ENCODE measurements around the gene SRRM4.
A peak's percentile ranks its signal among the peaks of the same experiment; 100 is the strongest.

SRRM4 gene

DNA sequence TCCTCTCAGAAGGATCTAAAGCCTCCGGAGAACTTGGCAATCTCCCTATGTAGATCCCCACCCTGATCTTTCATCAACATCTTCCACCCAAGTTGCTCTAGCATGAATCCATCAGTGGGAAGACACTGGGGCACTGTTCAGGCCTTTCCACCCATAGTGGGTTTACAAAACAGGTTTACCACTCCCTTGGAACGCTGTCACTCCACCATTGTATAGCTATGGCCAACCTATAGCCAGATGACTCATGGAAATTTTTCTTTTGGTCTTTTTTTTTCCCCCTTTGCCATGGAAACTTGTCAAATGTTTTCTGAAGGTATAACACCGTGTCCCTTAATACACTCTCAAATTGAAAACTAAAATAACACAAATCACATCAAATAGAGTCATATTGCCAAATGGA lies 186.6 kb downstream of the SRRM4 start:
- DNase-seq (ENCODE audit: low spot score): no peak

- DNase-seq (ENCODE audit: low spot score): no peak
Observed at GRCh38 chr12:119168721-119169120, 187.4 kb downstream of the SRRM4 start.

DNA sequence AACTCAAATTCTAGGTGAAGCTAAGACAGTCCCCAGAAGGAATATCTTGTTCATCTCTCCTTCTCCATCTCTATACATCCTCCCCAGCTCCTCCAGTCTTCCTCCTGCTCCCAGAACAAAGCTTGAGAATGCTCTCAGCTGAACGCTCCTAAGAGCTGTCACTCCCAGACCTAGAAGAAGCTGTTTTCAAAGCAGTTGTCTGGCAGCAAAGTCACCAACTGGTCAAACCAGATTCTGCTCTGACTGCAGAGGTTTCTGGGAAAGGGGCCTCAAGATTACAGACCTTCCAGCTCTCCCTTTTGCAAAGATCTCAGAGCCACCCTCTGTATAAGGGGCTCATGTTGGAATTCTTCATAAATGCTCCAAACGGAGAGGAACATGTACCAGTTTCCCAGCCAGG lies 187.8 kb downstream of the SRRM4 start:
- DNase-seq (ENCODE audit: low spot score): no peak

GRCh38 chr12:119171291-119171690 lies 189.9 kb downstream of the SRRM4 start:
- DNase-seq (ENCODE audit: low spot score): no peak

DNA sequence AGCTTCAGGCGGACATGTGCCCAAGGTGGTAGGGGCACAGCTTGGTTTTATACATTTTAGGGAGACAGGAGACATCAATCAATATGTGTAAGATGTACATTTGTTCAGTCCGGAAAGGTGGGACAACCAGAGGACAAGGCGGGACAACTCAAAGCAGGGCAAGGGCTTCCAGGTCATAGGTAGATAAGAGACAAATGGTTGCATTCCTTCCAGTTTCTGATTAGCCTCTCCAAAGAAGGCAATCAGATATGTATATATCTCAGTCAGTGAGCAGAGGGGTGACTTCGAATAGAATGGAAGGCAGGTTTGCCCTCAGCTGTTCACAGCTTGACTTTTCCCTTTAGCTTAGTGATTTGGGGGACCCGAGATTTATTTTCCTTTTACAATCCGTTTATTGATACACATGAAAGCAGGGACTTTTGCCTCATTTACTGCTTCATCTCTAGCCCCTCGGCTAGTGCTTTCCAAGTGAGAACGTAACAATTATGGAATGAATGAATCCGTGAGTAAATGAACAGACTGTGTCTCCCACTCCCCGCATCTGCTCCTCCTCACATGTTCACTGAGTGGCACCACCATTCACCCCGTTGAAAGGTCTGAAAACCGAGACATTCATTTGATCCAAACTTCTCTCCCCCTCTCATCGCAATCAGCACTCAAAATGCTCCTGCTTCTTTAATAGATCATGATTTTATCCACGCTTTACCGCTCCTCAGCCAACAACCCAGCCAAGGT lies 190.5 kb downstream of the SRRM4 start:
- no peak for DNase-seq (ENCODE audit: low spot score)

DNA sequence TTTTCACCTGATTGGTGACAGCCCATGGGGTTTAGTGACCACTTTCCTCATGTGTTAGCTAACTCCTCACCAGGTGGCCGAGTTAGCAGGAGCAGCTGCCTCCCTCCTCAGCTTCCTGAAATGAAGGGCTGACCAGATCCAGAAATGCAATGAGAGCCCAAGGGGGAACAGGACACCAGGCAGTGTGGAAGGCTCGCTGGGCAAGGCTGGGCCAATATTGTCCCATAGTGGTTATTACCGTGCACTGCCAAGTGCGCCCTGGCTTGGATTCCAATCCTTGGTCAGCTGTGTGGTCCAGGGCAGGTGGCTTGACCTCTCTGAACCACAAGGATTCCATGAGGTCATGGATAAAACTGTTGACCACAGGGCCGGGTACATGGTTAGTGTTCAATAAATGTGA lies 193.7 kb downstream of the SRRM4 start:
- no peak for DNase-seq (ENCODE audit: low spot score)

DNA sequence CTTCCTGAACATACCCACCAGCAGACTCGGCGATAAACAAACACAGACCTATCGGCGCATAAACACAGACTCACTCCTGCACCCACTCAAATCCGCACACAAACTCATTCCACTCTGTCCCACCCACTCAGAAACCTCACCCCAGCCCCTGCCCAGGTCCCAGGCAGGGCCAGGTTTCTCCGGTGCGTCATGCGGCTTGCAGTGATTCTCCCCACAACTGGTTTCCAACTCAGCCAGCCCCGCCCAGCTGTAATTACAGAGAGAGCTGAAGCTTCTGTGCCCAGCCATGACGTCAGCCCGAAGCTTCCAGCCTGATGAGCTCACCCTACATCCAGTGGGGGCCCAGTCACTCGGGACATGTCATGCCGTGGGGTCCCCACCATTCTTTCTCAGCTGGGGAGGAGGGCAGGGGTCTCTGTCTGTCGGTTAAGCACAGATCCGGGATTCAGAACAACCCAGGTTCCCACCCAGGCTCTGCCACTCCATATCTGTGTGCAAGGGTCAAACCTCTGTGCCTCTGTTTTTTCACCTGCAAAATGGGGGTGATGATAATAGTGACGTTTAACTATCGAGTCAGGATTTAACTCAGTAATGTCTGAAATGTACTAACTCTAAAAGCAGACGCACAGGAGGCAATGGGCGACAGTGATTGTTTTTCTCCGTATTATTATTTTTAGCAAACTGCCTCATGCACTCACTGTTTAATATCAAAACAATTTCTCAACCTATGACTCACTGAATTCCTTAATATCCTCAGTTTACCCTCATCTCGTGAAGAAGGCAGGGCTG lies 195.1 kb downstream of the SRRM4 start:
- DNase-seq (ENCODE audit: low spot score): peak; percentile 20

GRCh38 chr12:119177056-119177325 lies 195.7 kb downstream of the SRRM4 start:
- DNase-seq (ENCODE audit: low spot score): no peak

- DNase-seq (ENCODE audit: low spot score): no peak
Observed at GRCh38 chr12:119177724-119178380, 196.5 kb downstream of the SRRM4 start.

GRCh38 chr12:119178544-119179334 lies 197.4 kb downstream of the SRRM4 start, which contains the start of gene HSPB8:
Gene HSPB8 (plus strand): TSS chr12:119178931. CDS start chr12:119179313, 382 bp downstream.
- DNase-seq (ENCODE audit: low spot score): peak; percentile 55

DNA sequence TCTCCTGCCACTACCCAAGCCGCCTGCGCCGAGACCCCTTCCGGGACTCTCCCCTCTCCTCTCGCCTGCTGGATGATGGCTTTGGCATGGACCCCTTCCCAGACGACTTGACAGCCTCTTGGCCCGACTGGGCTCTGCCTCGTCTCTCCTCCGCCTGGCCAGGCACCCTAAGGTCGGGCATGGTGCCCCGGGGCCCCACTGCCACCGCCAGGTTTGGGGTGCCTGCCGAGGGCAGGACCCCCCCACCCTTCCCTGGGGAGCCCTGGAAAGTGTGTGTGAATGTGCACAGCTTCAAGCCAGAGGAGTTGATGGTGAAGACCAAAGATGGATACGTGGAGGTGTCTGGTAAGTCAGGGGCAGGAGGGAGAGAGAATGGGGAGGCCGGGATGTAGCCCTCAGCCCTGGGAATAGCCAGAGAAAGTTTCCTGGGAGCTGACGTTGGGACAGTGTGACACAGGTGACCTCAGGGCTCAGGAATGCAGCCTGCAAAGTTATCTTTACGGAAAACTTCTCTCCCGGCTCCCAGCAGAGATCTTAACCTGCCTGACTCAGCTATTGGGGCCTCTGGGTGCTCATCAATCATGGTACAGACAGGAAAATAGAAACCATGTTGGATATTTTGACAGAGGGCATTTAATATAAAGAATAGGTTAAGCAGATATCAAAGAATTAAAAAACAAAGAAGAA lies 198.1 kb downstream of the SRRM4 start:
- DNase-seq (ENCODE audit: low spot score): no peak

DNA sequence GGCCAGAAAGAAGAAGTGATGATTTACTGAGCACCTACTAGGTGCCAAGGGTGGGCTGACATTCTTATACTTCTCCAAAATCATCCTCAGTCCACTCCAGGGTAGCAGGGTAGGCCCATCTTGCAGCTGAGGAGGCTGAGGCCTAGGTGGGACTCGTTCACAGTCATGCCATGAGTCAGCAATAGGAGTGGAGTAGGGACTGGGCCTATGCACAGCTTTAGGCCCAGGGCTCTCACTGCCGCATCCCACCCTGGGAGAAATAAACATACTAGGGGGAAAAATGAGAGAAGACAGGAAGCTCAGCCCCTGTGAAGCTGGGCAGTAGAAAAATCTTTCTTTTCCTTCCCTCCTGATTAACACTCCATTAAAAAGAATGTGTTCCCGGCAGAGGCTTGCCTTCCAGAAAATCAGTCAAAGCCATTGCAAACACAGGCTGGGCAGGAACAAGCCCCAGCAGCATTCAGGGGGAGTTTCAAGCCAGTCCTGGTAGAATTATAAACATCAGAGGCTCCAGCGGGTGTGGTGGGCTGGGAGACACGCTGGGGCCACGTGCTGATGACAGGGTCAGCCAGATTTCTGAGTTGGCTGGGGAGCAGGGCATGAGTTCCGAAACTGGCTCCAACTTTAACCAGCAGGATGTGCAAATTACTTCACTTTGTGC lies 199.2 kb downstream of the SRRM4 start:
- DNase-seq (ENCODE audit: low spot score): no peak

DNA sequence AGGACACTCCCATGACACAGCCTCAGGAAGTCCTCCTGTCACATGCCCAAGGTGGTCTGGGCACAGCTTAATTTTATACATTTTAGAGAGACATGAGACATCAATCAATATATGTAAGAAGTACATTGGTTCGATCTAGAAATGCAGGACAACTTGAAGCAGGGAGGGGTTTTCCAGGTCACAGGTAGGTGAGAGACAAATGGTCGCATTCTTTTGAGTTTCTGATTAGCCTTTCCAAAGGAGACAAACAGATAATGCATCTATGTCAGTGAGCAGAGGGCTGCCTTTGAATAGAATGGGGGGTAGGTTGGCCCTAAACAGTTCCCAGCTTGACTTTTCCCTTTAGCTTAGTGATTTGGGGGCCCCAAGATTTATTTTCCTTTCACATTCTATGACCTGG lies 199.9 kb downstream of the SRRM4 start:
- DNase-seq (ENCODE audit: low spot score): no peak

GRCh38 chr12:119181944-119182343 lies 200.6 kb downstream of the SRRM4 start:
- no peak for DNase-seq (ENCODE audit: low spot score)

- peak; percentile 25 for DNase-seq (ENCODE audit: low spot score)
Observed at GRCh38 chr12:119182701-119183493, 201.6 kb downstream of the SRRM4 start.

DNA sequence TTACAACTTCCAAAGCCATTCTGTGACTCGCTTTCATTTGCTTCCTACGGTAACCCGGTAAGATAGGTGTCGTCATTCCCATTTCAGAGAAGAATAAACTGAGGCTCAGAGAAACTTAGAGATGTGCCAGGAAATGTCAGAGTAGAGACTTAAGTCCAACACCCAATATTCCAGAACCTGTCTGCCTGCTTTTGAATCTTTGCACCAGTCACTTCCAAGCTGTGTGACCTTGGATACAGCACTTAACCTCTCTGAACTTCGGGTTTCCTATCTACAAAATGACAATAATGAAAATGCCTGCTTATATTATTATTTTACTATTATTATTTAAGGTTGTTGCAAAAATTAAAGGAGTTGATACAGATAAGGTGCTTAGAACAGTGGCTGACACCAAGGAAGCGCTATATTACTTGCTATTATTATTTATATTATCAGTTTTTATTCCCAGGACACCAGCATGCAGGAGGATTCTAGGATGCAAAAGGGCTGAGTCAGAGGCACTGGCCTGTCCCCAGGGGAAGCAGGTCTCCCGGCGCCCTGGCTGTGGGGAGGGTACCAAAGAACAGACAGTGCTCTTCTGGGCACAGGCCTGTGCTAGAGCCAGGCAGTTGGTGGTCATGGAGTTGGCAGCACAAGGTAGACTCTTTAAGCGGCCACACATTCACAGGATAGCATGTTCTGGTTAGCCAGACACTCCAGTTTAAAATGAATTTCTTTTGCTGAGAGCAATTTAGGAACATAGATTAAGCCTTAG lies 202.8 kb downstream of the SRRM4 start:
- DNase-seq (ENCODE audit: low spot score): no peak

DNA sequence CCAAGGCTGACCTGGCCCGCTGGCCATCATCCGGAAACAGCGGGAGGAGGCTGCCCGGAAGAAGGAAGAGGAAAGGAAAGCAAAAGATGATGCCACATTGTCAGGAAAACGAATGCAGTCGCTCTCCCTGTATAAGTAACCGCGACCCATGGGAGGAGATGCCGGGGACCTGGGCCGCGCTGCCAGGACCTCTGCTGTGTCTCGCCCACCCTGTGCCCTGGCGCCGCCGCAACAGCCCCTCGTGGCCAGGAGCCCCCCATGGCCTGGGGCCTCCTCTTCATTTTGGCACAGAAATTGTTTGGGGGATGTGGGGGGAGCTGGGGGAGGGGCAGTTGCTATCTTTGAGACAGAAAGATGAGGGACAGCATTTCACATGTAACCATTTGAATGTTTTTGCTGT lies 213.9 kb downstream of the SRRM4 start:
- DNase-seq (ENCODE audit: low spot score): no peak

DNA sequence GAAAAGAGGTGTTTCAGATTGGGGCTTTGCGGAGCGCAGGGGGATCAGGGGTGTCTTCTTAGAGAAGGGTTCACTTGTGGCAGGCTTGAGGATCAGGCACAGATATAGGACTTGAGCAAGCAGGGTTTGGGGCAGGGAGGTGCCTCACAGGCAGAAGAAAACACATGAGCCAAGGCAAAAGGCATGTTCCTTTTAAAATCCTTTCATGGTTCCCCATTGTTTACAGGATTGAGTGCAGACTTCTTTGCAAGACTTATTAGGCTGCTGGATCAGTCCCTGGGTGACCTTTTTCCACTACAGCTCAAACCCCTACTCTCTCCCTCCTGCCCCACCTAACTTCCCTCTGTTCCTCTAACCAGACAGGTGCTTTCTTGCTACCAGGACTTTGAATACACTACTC lies 217.1 kb downstream of the SRRM4 start:
- no peak for DNase-seq (ENCODE audit: low spot score)

DNA sequence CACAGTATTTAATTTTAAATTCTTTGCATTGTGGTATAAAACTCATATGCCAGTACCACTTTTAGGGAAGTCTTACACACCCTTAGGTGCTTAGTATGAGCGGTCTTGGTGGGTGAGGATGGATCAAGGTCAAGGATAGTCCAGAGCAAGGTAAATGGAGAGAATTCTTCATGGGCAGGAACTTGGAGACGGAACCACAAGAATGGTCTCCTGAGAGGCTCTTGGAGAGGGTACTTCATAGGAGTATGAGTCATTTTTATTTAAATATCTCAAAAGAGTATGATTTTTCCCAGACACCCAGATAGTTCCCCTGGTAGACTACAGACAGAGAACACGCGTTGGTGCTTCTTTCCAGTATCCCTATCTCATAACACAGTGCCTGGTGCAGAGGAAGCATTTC lies 219.3 kb downstream of the SRRM4 start:
- no peak for DNase-seq (ENCODE audit: low spot score)

All from pons (tissue), 1 donor.